Measurements from ENCODE around the gene MYO1G.

- TF ChIP-seq CTCF (IDR thresholded peaks at IDR 0.05; ENCODE audit: insufficient read depth, low read length) (no peak), POLR2AphosphoS5 (IDR thresholded peaks at IDR 0.05; ENCODE audit: low read depth) (no peak), GABPA (IDR thresholded peaks at IDR 0.05; ENCODE audit: low read depth) (no peak)
Observed at GRCh38 chr7:44977959-44978335, 868 bp downstream of the MYO1G start.

Data from HL-60 (cell line).